Measurements from ENCODE around the gene PIGBOS1.
A peak's percentile ranks its signal among the peaks of the same experiment; 100 is the strongest.
"Not testable (repeated sequence)": the region's sequence is repeated elsewhere in the genome, so short reads cannot be mapped to it uniquely, and the experiment has no call there.

PIGBOS1 gene

GRCh38 chr15:55284426-55284825 lies 34.5 kb downstream of the PIGBOS1 start:
- Histone ChIP-seq H3K27me3 (replicated peaks; ENCODE audit: control insufficient read depth, insufficient read depth, low read length) (no peaks in the 10 kb centered on the region), H3K4me3 (replicated peaks; ENCODE audit: low read depth, low read length) (no peak overlapping the region), H3K36me3 (ENCODE audit: control insufficient read depth, insufficient read depth, low read length) (no peaks in the 10 kb centered on the region)
- TF ChIP-seq CTCF (IDR thresholded peaks at IDR 0.05; ENCODE audit: insufficient read depth, low read length, poor library complexity, severe bottlenecking): no peak
- DNase-seq (ENCODE audit: extremely low read depth, insufficient read length): no peak

GRCh38 chr15:55283379-55284147 lies 35.4 kb downstream of the PIGBOS1 start:
- H3K27me3 ChIP-seq (replicated peaks; ENCODE audit: control insufficient read depth, insufficient read depth, low read length): no peaks in the 10 kb centered on the region
- no peaks in the 10 kb centered on the region for H3K36me3 ChIP-seq (ENCODE audit: control insufficient read depth, insufficient read depth, low read length)
- DNase-seq (ENCODE audit: extremely low read depth, insufficient read length): no peak
- no peak for TF ChIP-seq CTCF (IDR thresholded peaks at IDR 0.05; ENCODE audit: insufficient read depth, low read length, poor library complexity, severe bottlenecking)
- H3K4me3 ChIP-seq (replicated peaks; ENCODE audit: low read depth, low read length): no peak overlapping the region

- DNase-seq (ENCODE audit: extremely low read depth, insufficient read length): no peak
- TF ChIP-seq CTCF (IDR thresholded peaks at IDR 0.05; ENCODE audit: insufficient read depth, low read length, poor library complexity, severe bottlenecking): no peak
These were observed 36.6 kb downstream of the PIGBOS1 start for GRCh38 chr15:55282284-55282833.

GRCh38 chr15:55281517-55282228 lies 37.2 kb downstream of the PIGBOS1 start:
- DNase-seq (ENCODE audit: extremely low read depth, insufficient read length): no peak
- no peak for TF ChIP-seq CTCF (IDR thresholded peaks at IDR 0.05; ENCODE audit: insufficient read depth, low read length, poor library complexity, severe bottlenecking)
- Histone ChIP-seq H3K27me3 (replicated peaks; ENCODE audit: control insufficient read depth, insufficient read depth, low read length) (no peaks in the 10 kb centered on the region), H3K4me3 (replicated peaks; ENCODE audit: low read depth, low read length) (no peak overlapping the region), H3K36me3 (ENCODE audit: control insufficient read depth, insufficient read depth, low read length) (no peaks in the 10 kb centered on the region)

More at GRCh38 chr15:55282284-55282833, 36.6 kb downstream of the PIGBOS1 start:
- Histone ChIP-seq H3K27me3 (replicated peaks; ENCODE audit: control insufficient read depth, insufficient read depth, low read length) (no peaks in the 10 kb centered on the region), H3K4me3 (replicated peaks; ENCODE audit: low read depth, low read length) (no peak overlapping the region), H3K36me3 (ENCODE audit: control insufficient read depth, insufficient read depth, low read length) (no peaks in the 10 kb centered on the region)

GRCh38 chr15:55280589-55280988 lies 38.3 kb downstream of the PIGBOS1 start:
- not testable (repeated sequence) for H3K4me3 ChIP-seq (replicated peaks; ENCODE audit: low read depth, low read length); H3K36me3 ChIP-seq (ENCODE audit: control insufficient read depth, insufficient read depth, low read length); DNase-seq (ENCODE audit: extremely low read depth, insufficient read length); H3K27me3 ChIP-seq (replicated peaks; ENCODE audit: control insufficient read depth, insufficient read depth, low read length)

GRCh38 chr15:55279746-55280351 lies 39.1 kb downstream of the PIGBOS1 start:
- H3K36me3 ChIP-seq (ENCODE audit: control insufficient read depth, insufficient read depth, low read length): no peaks in the 10 kb centered on the region
- no peak for TF ChIP-seq CTCF (IDR thresholded peaks at IDR 0.05; ENCODE audit: insufficient read depth, low read length, poor library complexity, severe bottlenecking)
- no peak overlapping the region for H3K4me3 ChIP-seq (replicated peaks; ENCODE audit: low read depth, low read length)
- no peaks in the 10 kb centered on the region for H3K27me3 ChIP-seq (replicated peaks; ENCODE audit: control insufficient read depth, insufficient read depth, low read length)
- peak; percentile 78 for DNase-seq (ENCODE audit: extremely low read depth, insufficient read length)
